ENCODE results near the gene ZNF74.

GRCh38 chr22:20427945-20428417 is 34.0 kb downstream of the ZNF74 start:
- no peak for TF ChIP-seq CTCF (IDR thresholded peaks at IDR 0.05)
- TF ChIP-seq POLR2A (IDR thresholded peaks at IDR 0.05): no peak
